Skeletal muscle satellite cell (primary cell): ENCODE measurements around the gene DDX20.
A peak's percentile ranks its signal among the peaks of the same experiment; 100 is the strongest.

Experiments
- H3K27me3 ChIP-seq: 2 replicates; pipeline ENCODE4 v1.7.0; 2013; ENCODE audit warnings: low read length; ENCODE audit not compliant: control insufficient read depth, insufficient read depth
- H3K36me3 ChIP-seq: 2 replicates; pipeline ENCODE4 v1.7.0; 2013; ENCODE audit warnings: mild to moderate bottlenecking, control low read depth, low read length; ENCODE audit not compliant: insufficient read depth
- H3K4me1 ChIP-seq: 2 replicates; pipeline ENCODE4 v1.7.0; 2013; ENCODE audit warnings: low read length; ENCODE audit not compliant: control insufficient read depth, insufficient read depth
- H3K4me2 ChIP-seq: 2 replicates; pipeline ENCODE4 v1.7.0; 2013; ENCODE audit warnings: mild to moderate bottlenecking, low read length
- H3K4me3 ChIP-seq: 2 replicates; pipeline ENCODE4 v1.7.0; 2013; ENCODE audit warnings: low read length
- H3K9ac ChIP-seq: 2 replicates; pipeline ENCODE4 v1.7.0; 2013; ENCODE audit warnings: mild to moderate bottlenecking, low read depth, low read length, moderate library complexity
- H3K9me3 ChIP-seq: replicated peaks from 2 replicates; pipeline ENCODE4 v1.7.0; 2013; ENCODE audit warnings: mild to moderate bottlenecking, control low read depth, low read length

DDX20 gene

DNA sequence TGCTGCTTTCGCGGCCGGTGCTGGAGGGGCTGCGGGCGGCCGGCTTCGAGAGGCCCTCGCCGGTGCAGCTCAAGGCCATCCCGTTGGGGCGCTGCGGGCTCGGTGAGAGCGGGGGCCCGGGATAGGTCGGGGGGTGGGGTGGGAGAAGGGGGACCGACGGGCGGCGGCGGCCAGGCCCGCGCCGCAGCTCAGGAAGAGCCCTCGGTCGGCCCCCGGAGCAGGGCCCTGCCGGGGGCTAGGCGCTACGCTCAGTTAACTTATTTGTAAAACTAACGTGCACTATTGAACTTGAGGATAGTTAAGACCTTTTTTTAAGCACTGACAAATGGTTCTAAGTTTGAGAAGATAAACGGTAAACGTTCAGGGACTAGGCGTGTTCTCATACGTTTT is 418 bp downstream of the DDX20 start:
- peak overlapping the region; percentile 93 for H3K4me2 ChIP-seq
- peak overlapping the region; percentile 80 for H3K9ac ChIP-seq
- H3K4me1 ChIP-seq, result peaks cover 17% of the 10 kb centered on the region

DNA sequence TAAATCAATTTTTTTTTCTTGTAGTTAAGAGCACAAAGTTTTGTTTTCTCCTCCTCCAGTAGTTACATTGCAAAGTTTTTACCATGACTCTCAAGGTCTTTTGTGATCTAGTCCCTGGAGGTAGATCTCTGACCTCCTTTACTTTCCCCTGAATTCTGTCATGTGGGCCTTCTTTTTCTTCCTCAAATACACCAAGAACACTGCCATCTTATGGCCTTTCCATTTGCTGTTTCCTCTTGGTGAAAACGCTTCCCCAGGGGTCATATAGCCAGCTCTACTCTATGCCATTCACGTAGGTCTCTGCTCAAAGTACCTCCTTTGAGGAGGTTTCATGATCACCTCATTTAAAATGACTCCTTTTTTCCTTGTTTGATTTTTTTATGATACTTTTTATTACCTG is 2.7 kb downstream of the DDX20 start:
- Histone ChIP-seq H3K4me2 (no peak overlapping the region), H3K4me3 (no peak overlapping the region), H3K36me3 (peaks cover 25% of the 10 kb centered on the region), H3K4me1 (peaks cover 29% of the 10 kb centered on the region), H3K9ac (no peak overlapping the region), H3K9me3 (no peaks in the 10 kb centered on the region), H3K27me3 (no peaks in the 10 kb centered on the region)

More for the DNA sequence above, 418 bp downstream of the DDX20 start:
- Histone ChIP-seq H3K9me3 (no peaks in the 10 kb centered on the region), H3K27me3 (no peaks in the 10 kb centered on the region), H3K4me3 (peak overlapping the region; percentile 77), H3K36me3 (peaks cover 10% of the 10 kb centered on the region)

DNA sequence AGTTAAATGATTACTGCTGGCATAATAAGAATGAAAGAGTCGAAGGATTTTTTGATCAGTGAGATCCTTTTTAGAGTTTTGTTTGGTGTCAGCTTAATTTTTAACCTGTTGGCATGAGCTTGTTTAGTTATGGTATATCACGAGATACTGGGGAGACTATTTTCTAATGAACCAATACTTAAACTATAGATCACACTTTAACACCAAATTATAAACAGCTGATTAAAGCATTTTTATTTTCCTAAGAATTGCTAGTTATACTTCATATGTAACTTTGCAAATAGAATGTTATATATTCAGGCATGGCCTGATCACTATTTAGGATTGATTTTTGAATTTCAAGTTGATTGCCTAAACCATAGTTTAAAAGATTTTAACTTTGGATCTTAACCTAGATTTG is 6.0 kb downstream of the DDX20 start:
- no peaks in the 10 kb centered on the region for H3K9me3 ChIP-seq
- peak overlapping the region; percentile 7 for H3K9ac ChIP-seq
- H3K4me1 ChIP-seq, result peaks cover 19% of the 10 kb centered on the region
- peak overlapping the region; percentile 22 for H3K4me2 ChIP-seq
- peaks cover 50% of the 10 kb centered on the region for H3K36me3 ChIP-seq
- no peaks in the 10 kb centered on the region for H3K27me3 ChIP-seq
- no peak overlapping the region for H3K4me3 ChIP-seq

DNA sequence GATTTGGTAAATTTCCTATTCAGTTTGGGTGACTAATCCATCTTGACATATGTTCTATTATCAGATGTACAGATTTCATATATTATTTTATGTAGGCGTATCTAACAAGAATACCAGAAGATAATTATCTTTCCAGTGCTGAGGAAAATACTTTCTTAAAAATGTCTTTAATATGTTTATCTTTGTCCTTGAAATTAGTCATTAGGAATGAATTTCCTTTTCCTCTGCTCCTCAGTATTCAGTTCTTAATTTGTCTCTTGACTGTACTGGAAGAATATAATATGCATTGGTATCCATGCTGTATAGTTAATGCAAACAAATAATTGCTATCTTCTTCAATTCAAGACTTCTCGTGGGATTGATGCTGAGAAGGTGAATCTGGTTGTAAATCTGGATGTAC is 6.6 kb downstream of the DDX20 start:
- peak overlapping the region; percentile 22 for H3K4me2 ChIP-seq
- peaks cover 51% of the 10 kb centered on the region for H3K36me3 ChIP-seq
- H3K4me1 ChIP-seq, result peaks cover 12% of the 10 kb centered on the region
- peak overlapping the region; percentile 7 for H3K9ac ChIP-seq
- no peaks in the 10 kb centered on the region for H3K27me3 ChIP-seq
- no peaks in the 10 kb centered on the region for H3K9me3 ChIP-seq
- H3K4me3 ChIP-seq, result no peak overlapping the region

DNA sequence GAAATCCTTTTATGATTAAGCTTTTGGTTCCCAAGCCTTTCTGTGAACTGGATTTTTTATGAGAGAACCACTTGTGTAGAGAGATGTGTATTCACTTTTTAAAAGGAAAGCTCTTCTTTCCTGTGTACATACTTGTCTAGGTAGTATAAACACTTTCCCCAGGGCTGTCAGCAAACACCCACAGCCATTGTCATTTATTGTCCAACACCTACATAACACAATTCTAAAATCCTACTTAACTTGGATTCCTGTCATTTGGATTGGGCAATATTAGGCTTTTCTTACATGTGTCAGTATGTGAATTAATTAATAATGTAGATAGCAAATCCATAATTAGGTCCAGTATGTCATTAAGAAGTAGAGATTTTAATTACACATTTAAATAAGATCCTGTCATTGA is 12.3 kb downstream of the DDX20 start:
- no peaks in the 10 kb centered on the region for H3K27me3 ChIP-seq
- no peak overlapping the region for H3K4me2 ChIP-seq
- H3K9me3 ChIP-seq, result no peaks in the 10 kb centered on the region
- H3K4me3 ChIP-seq, result no peak overlapping the region
- peaks cover 34% of the 10 kb centered on the region for H3K36me3 ChIP-seq
- no peak overlapping the region for H3K9ac ChIP-seq
- peaks cover 7% of the 10 kb centered on the region for H3K4me1 ChIP-seq

DNA sequence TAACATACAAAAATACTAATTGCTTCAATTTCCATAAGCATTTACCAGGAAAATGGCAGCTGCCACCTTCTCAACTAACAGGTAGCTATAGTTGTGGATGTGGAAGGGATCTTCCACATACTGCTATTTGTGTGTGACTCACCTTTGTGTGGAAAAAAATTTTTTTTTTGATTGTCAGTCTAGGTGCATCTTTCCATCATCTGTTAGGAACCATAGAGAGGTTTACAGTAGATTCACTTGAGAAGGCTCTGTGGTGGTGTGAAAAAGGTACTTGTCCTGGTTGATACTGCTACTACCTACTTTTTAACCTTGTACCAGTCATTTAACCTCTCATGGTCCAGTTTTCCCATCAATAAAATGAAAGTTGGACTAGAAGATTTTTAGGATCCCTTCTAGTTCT is 12.9 kb downstream of the DDX20 start:
- H3K9me3 ChIP-seq, result no peaks in the 10 kb centered on the region
- H3K36me3 ChIP-seq, result peaks cover 29% of the 10 kb centered on the region
- no peak overlapping the region for H3K9ac ChIP-seq
- H3K4me2 ChIP-seq, result no peak overlapping the region
- H3K4me1 ChIP-seq, result peaks cover 7% of the 10 kb centered on the region
- H3K27me3 ChIP-seq, result no peaks in the 10 kb centered on the region
- no peak overlapping the region for H3K4me3 ChIP-seq

DNA sequence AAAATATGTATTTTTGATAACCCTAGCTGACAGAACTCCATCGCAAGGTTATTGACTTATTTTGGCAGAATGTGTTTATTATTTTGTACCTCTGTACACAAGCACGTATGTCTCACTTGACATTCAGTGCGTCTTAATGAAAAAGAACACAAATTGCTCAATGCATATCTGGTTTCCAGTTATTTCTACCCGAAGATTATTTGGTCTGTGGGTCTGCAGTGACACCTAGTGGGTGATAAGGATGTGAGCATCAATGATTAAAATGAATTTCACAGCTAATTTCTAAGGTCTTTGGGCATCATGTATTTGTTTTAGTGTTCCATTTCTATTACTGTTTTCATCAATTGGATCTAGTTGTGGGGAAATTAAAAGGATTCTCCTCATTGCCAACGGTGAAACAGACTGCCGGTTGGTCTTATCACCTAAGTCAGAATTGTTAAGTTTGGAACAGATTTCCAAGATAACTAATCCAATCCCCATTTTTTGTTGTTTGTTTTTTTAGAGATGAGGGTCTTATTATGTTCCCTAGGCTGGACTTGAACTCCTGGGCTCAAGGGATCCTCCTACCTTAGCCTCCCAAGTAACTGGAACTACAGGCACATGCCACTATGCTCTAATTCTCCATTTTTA is 13.9 kb downstream of the DDX20 start:
- H3K27me3 ChIP-seq, result no peaks in the 10 kb centered on the region

DNA sequence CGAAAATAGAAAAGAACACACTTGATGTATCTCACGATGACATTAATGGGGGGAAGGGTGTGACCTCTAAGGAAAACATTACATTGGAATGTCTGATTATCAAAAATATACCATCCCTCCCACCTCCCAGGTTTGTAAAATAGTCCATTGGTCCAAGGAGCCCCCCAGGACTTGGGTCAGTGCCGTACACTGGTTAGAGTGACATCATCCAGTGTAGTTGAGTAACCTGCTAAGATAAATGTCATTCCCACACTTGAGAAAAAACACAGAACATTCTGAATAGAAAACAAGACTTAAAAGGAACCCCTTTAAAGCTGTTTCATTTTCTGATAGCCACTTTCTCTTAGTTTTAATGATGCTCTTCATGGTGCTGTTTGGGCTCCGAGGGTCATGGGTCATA is 15.2 kb downstream of the DDX20 start:
- Histone ChIP-seq H3K27me3 (no peaks in the 10 kb centered on the region), H3K4me2 (no peak overlapping the region), H3K4me1 (peaks cover 7% of the 10 kb centered on the region), H3K9me3 (no peaks in the 10 kb centered on the region), H3K4me3 (no peak overlapping the region), H3K9ac (no peak overlapping the region), H3K36me3 (peaks cover 14% of the 10 kb centered on the region)

More for the DNA sequence above, 13.9 kb downstream of the DDX20 start:
- Histone ChIP-seq H3K9me3 (no peaks in the 10 kb centered on the region), H3K4me3 (no peak overlapping the region), H3K9ac (no peak overlapping the region), H3K4me2 (no peak overlapping the region), H3K36me3 (peaks cover 23% of the 10 kb centered on the region), H3K4me1 (peaks cover 7% of the 10 kb centered on the region)

DNA sequence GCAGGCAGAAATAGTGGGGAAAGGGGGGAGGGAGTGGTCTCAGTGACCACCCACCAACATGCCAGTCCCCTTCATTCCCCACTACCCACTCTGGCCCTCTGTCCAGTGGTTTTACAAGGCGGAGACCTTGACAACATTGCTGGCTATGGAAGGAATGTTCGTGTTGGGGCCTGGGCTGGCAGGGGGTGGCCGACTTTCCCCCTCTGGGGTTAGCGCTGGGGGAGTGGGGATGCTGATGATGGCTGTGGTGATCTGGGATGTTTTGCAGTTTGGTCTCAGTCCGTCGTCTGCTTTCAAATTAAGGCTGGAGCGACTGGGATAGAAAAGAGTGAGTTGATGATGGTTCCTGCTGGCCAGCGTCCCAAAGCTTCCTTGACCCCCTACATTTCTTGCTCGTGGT is 20.3 kb downstream of the DDX20 start:
- H3K4me2 ChIP-seq, result no peak overlapping the region
- H3K9ac ChIP-seq, result no peak overlapping the region
- no peaks in the 10 kb centered on the region for H3K27me3 ChIP-seq
- no peaks in the 10 kb centered on the region for H3K36me3 ChIP-seq
- no peaks in the 10 kb centered on the region for H3K9me3 ChIP-seq
- peaks cover 7% of the 10 kb centered on the region for H3K4me1 ChIP-seq
- H3K4me3 ChIP-seq, result no peak overlapping the region

DNA sequence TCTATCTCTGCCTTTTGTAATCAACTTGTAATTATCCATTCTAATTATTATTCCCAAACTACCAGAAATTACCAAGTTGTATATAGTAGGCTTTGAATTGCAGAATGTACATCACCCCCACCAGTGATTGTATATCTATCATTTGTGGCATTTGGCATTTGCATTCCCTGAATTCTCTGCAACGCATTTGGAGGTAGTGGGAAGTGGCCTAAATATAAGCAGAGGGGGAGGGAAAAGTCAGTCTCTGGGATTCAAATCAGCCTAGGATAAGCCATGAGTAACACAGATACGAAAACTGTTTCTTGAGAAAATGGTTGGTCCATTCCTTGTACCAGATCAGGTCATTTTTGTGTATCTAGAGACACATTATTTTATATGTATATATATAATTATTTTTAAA is 20.7 kb downstream of the DDX20 start:
- no peaks in the 10 kb centered on the region for H3K36me3 ChIP-seq
- peaks cover 3% of the 10 kb centered on the region for H3K4me1 ChIP-seq
- no peaks in the 10 kb centered on the region for H3K27me3 ChIP-seq
- H3K9me3 ChIP-seq, result no peaks in the 10 kb centered on the region
- H3K4me2 ChIP-seq, result no peak overlapping the region
- H3K9ac ChIP-seq, result no peak overlapping the region
- no peak overlapping the region for H3K4me3 ChIP-seq

DNA sequence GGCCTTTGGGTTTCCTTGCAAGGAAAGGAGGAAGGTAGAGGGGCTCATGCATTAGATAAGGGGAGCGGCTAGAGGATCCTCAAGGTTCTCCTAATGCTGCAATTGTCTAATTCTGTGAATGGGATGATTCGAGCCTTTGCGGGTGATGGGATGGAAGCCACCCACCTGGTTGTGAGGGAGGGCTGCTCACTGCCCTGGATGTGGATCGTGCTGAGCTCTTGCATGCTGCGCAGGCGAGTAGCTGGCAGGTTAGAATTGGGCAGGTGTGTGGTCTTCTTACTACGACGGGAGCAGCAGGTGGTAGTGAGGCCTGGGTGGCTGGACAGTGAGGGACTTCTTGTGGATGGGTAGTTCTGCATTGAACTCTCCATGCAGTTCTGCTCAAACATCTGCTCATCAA is 21.2 kb downstream of the DDX20 start:
- Histone ChIP-seq H3K36me3 (no peaks in the 10 kb centered on the region), H3K9me3 (no peaks in the 10 kb centered on the region), H3K4me2 (no peak overlapping the region), H3K4me1 (no peaks in the 10 kb centered on the region), H3K27me3 (peaks cover under 1% of the 10 kb centered on the region), H3K9ac (no peak overlapping the region), H3K4me3 (no peak overlapping the region)

DNA sequence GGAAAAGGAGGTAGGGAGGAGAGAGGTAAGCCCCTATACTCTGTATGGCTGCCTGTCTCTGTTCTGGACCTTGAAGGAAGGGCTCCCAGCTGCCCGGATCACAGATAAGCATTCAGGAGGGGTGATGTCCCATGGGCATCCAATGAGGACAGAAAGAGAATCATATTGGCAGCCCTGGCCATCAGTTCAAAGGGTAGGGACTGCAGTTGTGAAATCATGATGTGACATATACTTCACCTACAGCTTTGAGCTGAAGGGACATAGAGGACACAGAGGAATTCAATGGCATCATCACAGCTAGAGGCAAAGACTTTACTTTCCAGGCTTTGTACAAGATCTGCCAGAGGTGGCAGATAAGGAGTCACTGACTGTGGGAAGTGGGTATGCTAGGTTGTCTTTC is 21.6 kb downstream of the DDX20 start:
- Histone ChIP-seq H3K9me3 (no peaks in the 10 kb centered on the region), H3K4me3 (no peak overlapping the region), H3K27me3 (peaks cover 5% of the 10 kb centered on the region), H3K4me2 (no peak overlapping the region), H3K9ac (no peak overlapping the region), H3K4me1 (no peaks in the 10 kb centered on the region), H3K36me3 (no peaks in the 10 kb centered on the region)
